GM18867 (cell line): ENCODE data around the gene CDK11B.
"Not testable (repeated sequence)": the region's sequence is repeated elsewhere in the genome, so short reads cannot be mapped to it uniquely, and the experiment has no call there.

Source experiments
- ATAC-seq: cut with Tn5 transposase; IDR thresholded peaks from one replicate; pipeline ENCODE4 v1.9.1; 2021; ENCODE audit warnings: mild to moderate bottlenecking, moderate library complexity; ENCODE audit not compliant: unreplicated experiment

Gene CDK11B

GRCh38 chr1:1662830-1663560 is 4.2 kb upstream of the CDK11B start:
- ATAC-seq: not testable (repeated sequence)

GRCh38 chr1:1662392-1662791 is 3.6 kb upstream of the CDK11B start:
- not testable (repeated sequence) for ATAC-seq

GRCh38 chr1:1648265-1648664 is 10.5 kb downstream of the CDK11B start:
- not testable (repeated sequence) for ATAC-seq

- not testable (repeated sequence) for ATAC-seq
Observed at GRCh38 chr1:1647567-1648241, 11.1 kb downstream of the CDK11B start.

- not testable (repeated sequence) for ATAC-seq
Observed at GRCh38 chr1:1646326-1646725, 12.5 kb downstream of the CDK11B start.

- not testable (repeated sequence) for ATAC-seq
Observed at GRCh38 chr1:1640711-1641461, 17.9 kb downstream of the CDK11B start.

- not testable (repeated sequence) for ATAC-seq
Observed at GRCh38 chr1:1640081-1640480, 18.7 kb downstream of the CDK11B start.

- not testable (repeated sequence) for ATAC-seq
Observed at GRCh38 chr1:1639368-1639767, 19.4 kb downstream of the CDK11B start.

GRCh38 chr1:1638528-1638927 is 20.3 kb downstream of the CDK11B start:
- not testable (repeated sequence) for ATAC-seq

- ATAC-seq: not testable (repeated sequence)
Observed at GRCh38 chr1:1637479-1637875, 21.3 kb downstream of the CDK11B start.

GRCh38 chr1:1636621-1637478 is 22.0 kb downstream of the CDK11B start:
- not testable (repeated sequence) for ATAC-seq

GRCh38 chr1:1634613-1635012 is 24.2 kb downstream of the CDK11B start:
- not testable (repeated sequence) for ATAC-seq

- not testable (repeated sequence) for ATAC-seq
Observed at GRCh38 chr1:1633409-1633808, 25.4 kb downstream of the CDK11B start.

GRCh38 chr1:1631782-1632420 is 26.9 kb downstream of the CDK11B start, which contains the start of gene MMP23B:
Gene MMP23B, plus strand, starts transcription at chr1:1632173. Its CDS starts 46 bp downstream, at chr1:1632219.
- no peak for ATAC-seq

GRCh38 chr1:1630965-1631781 is 27.6 kb downstream of the CDK11B start:
- no peak for ATAC-seq

- peak; percentile 67 for ATAC-seq
Observed at GRCh38 chr1:1630191-1630964, 28.4 kb downstream of the CDK11B start.

GRCh38 chr1:1629430-1630190 is 29.2 kb downstream of the CDK11B start:
- no peak for ATAC-seq
